Vagina (tissue), 2 donors: ENCODE data around the gene LDB2. TPM values are rescaled to one million over a fixed set of nuclear protein-coding genes. Genes with fewer than 3 reads are reported as not detected.

Experiments
- DNase-seq, 2 donors: peaks; one replicate each; pipeline ENCODE4 v3.0.0-alpha.2; 2017; ENCODE audit errors: extremely low spot score in 2 of 2
- H3K27ac ChIP-seq: fragments of 200-600 bp; sonication (generic); one replicate; pipeline ENCODE4 v1.5.1; 2019
- H3K27me3 ChIP-seq: fragments of 200-600 bp; sonication (generic); one replicate; pipeline ENCODE4 v1.5.1; 2019
- H3K36me3 ChIP-seq, 2 donors: fragments of 200-600 bp; sonication (generic); one replicate each; pipeline ENCODE4 v1.5.1; 2017 to 2019
- H3K4me1 ChIP-seq: fragments of 200-600 bp; sonication (generic); one replicate; pipeline ENCODE4 v1.5.1; 2019
- H3K4me3 ChIP-seq, 2 donors: fragments of 200-600 bp; sonication (generic); 1 replicate in 1 of 2; 2 replicates in 1 of 2; pipeline ENCODE4 v1.5.1; 2016 to 2019
- H3K9me3 ChIP-seq: fragments of 200-600 bp; sonication (generic); one replicate; pipeline ENCODE4 v1.5.1; 2019
- CTCF ChIP-seq, 3 experiments: fragments of 450-650 bp in 2 of 3; fragments of 200-600 bp in 1 of 3; sonication (generic) in 1 of 3; IDR thresholded peaks; one replicate each; pipeline ENCODE4 v1.5.1; 2017 to 2019; ENCODE audit warnings: antibody characterized with exemption in 3 of 3, mild to moderate bottlenecking in 2 of 3, moderate library complexity in 2 of 3
- POLR2A ChIP-seq, 2 donors: fragments of 450-650 bp; IDR thresholded peaks; one replicate each; pipeline ENCODE4 v1.6.1; 2017; ENCODE audit warnings: antibody characterized with exemption in 2 of 2, mild to moderate bottlenecking in 2 of 2, moderate library complexity in 2 of 2
- POLR2AphosphoS5 ChIP-seq, 2 donors: sonication (generic); formaldehyde crosslinking; IDR thresholded peaks; one replicate each; pipeline ENCODE4 v1.9.0; 2017; ENCODE audit warnings: antibody characterized with exemption in 2 of 2, mild to moderate bottlenecking in 2 of 2, low read depth in 1 of 2; ENCODE audit not compliant: insufficient read depth in 1 of 2
- intact Hi-C: fragments of 100-400 bp; cut with DNase I; formaldehyde crosslinking; loops from one replicate; pipeline ENCODE4 v1.15.1; 2023
- total RNA-seq: library from RNA; depleted of rRNA; stranded (reverse); fragments of >200 nt; gene quantifications from one replicate; pipeline ENCODE4 v1.2.3, GENCODE V29; 2016

Gene LDB2
- total RNA-seq, 1 donor from 2014 or later = 70.0 TPM

- Histone ChIP-seq H3K4me3 (no peak overlapping the region), H3K4me1 (peaks cover 8% of the 10 kb centered on the region), H3K27me3 (no peaks in the 10 kb centered on the region), H3K36me3 (no peaks in the 10 kb centered on the region), H3K27ac (no peak overlapping the region), H3K9me3 (no peaks in the 10 kb centered on the region)
- TF ChIP-seq POLR2AphosphoS5 (IDR thresholded peaks at IDR 0.05; ENCODE audit: insufficient read depth in 1 of 2, low read depth in 1 of 2) = no peak
- TF ChIP-seq POLR2A (IDR thresholded peaks at IDR 0.05) = no peak
- no peak for TF ChIP-seq CTCF (IDR thresholded peaks at IDR 0.05)
- intact Hi-C loops = no loop called here
- no peak for DNase-seq
Measured at GRCh38 chr4:16865209-16865896, 33.1 kb downstream of the LDB2 start.

GRCh38 chr4:16864199-16864598 is 34.2 kb downstream of the LDB2 start:
- TF ChIP-seq POLR2AphosphoS5 (IDR thresholded peaks at IDR 0.05; ENCODE audit: insufficient read depth in 1 of 2, low read depth in 1 of 2) (no peak), CTCF (IDR thresholded peaks at IDR 0.05) (no peak), POLR2A (IDR thresholded peaks at IDR 0.05) (no peak)

GRCh38 chr4:16862697-16863096 is 35.7 kb downstream of the LDB2 start:
- no peak overlapping the region for H3K27ac ChIP-seq

More at GRCh38 chr4:16864199-16864598, 34.2 kb downstream of the LDB2 start:
- Histone ChIP-seq H3K4me1 (peaks cover 8% of the 10 kb centered on the region), H3K36me3 (no peaks in the 10 kb centered on the region), H3K27ac (no peak overlapping the region), H3K27me3 (no peaks in the 10 kb centered on the region), H3K9me3 (no peaks in the 10 kb centered on the region), H3K4me3 (no peak overlapping the region)
- no peak for DNase-seq
- intact Hi-C loops = no loop called here

GRCh38 chr4:16860516-16860915 is 37.9 kb downstream of the LDB2 start:
- intact Hi-C loops = no loop called here
- DNase-seq = no peak
- H3K9me3 ChIP-seq = no peaks in the 10 kb centered on the region
- peaks cover 8% of the 10 kb centered on the region for H3K4me1 ChIP-seq
- no peak for TF ChIP-seq POLR2A (IDR thresholded peaks at IDR 0.05)
- no peak for TF ChIP-seq POLR2AphosphoS5 (IDR thresholded peaks at IDR 0.05; ENCODE audit: insufficient read depth in 1 of 2, low read depth in 1 of 2)
- no peak for TF ChIP-seq CTCF (IDR thresholded peaks at IDR 0.05)
- no peak overlapping the region for H3K27ac ChIP-seq
- H3K4me3 ChIP-seq = no peak overlapping the region
- no peaks in the 10 kb centered on the region for H3K36me3 ChIP-seq
- no peaks in the 10 kb centered on the region for H3K27me3 ChIP-seq

More at GRCh38 chr4:16862697-16863096, 35.7 kb downstream of the LDB2 start:
- TF ChIP-seq CTCF (IDR thresholded peaks at IDR 0.05) (no peak), POLR2A (IDR thresholded peaks at IDR 0.05) (no peak), POLR2AphosphoS5 (IDR thresholded peaks at IDR 0.05; ENCODE audit: insufficient read depth in 1 of 2, low read depth in 1 of 2) (peak in 1 of 2 donors; percentile 43)
- Histone ChIP-seq H3K4me1 (peaks cover 8% of the 10 kb centered on the region), H3K36me3 (no peaks in the 10 kb centered on the region), H3K27me3 (no peaks in the 10 kb centered on the region), H3K9me3 (no peaks in the 10 kb centered on the region), H3K4me3 (no peak overlapping the region)
- DNase-seq = no peak
- intact Hi-C loops = no loop called here

GRCh38 chr4:16859031-16859430 is 39.4 kb downstream of the LDB2 start:
- TF ChIP-seq CTCF (IDR thresholded peaks at IDR 0.05) = no peak
- TF ChIP-seq POLR2A (IDR thresholded peaks at IDR 0.05) = no peak
- no peak for TF ChIP-seq POLR2AphosphoS5 (IDR thresholded peaks at IDR 0.05; ENCODE audit: insufficient read depth in 1 of 2, low read depth in 1 of 2)
- no peak overlapping the region for H3K27ac ChIP-seq
- DNase-seq = no peak

More at GRCh38 chr4:16859031-16859430, 39.4 kb downstream of the LDB2 start:
- H3K36me3 ChIP-seq = no peaks in the 10 kb centered on the region
- intact Hi-C loops = no loop called here
- H3K9me3 ChIP-seq = no peaks in the 10 kb centered on the region
- H3K4me1 ChIP-seq = peaks cover 8% of the 10 kb centered on the region
- no peaks in the 10 kb centered on the region for H3K27me3 ChIP-seq
- H3K4me3 ChIP-seq = no peak overlapping the region
